Effector memory CD4-positive, alpha-beta T cell (primary cell): ENCODE data around the gene ELAVL2.

Experiments
- DNase-seq, 3 donors: peaks; one replicate each; pipeline ENCODE4 v3.0.0-alpha.2; 2020
- H3K27ac ChIP-seq: 2 replicates; pipeline ENCODE4 v1.7.0; 2013; ENCODE audit warnings: mild to moderate bottlenecking, low read length, moderate library complexity; ENCODE audit not compliant: insufficient read depth, poor library complexity, severe bottlenecking
- H3K27me3 ChIP-seq: replicated peaks from 2 replicates; pipeline ENCODE4 v1.7.0; 2013; ENCODE audit warnings: mild to moderate bottlenecking, low read length; ENCODE audit not compliant: insufficient read depth, control insufficient read depth, poor library complexity, severe bottlenecking
- H3K36me3 ChIP-seq: 2 replicates; pipeline ENCODE4 v1.7.0; 2013; ENCODE audit warnings: mild to moderate bottlenecking, low read length, moderate library complexity; ENCODE audit not compliant: control insufficient read depth, insufficient read depth
- H3K4me1 ChIP-seq: 2 replicates; pipeline ENCODE4 v1.7.0; 2013; ENCODE audit warnings: low read length, mild to moderate bottlenecking; ENCODE audit not compliant: control insufficient read depth, insufficient read depth, poor library complexity, severe bottlenecking
- H3K4me3 ChIP-seq: 2 replicates; pipeline ENCODE4 v1.7.0; 2013; ENCODE audit warnings: low read length, low read depth, mild to moderate bottlenecking; ENCODE audit not compliant: insufficient read depth, poor library complexity, severe bottlenecking
- H3K9me3 ChIP-seq: 2 replicates; pipeline ENCODE4 v1.7.0; 2013; ENCODE audit warnings: mild to moderate bottlenecking, low read length, moderate library complexity; ENCODE audit not compliant: control insufficient read depth

ELAVL2 gene

DNA sequence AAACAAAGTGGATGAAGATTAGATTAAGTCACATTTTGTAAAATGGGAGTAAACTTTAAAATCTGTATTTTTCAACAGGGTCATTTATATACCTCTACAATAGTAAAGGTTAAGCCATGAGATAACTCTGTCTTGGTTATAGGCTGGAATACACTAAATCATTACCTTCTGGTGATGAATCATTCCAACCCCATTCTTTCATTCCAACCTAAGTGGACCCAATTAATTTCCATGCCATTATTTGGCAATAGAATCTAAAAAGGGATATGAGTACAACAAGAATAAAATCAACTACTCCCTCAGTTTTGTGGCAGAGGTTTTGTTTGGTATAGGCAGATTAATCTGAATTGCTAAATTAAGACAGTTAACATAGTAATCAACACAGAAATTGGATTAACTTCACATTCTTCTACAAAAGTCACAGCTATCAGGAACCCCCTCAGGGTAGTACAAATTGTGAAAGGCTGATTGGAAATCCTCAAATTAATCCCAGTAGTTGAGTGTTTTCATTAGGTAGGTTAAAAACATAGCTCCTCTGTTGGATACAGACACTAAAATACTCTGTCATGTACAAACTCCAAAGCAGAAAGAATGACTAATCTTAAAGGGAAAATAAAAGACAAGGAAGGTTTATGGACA, 54.2 kb downstream of the ELAVL2 start:
- no peaks in the 10 kb centered on the region for H3K9me3 ChIP-seq
- no peak overlapping the region for H3K4me3 ChIP-seq
- no peaks in the 10 kb centered on the region for H3K4me1 ChIP-seq
- no peak overlapping the region for H3K27ac ChIP-seq
- H3K27me3 ChIP-seq: no peaks in the 10 kb centered on the region
- H3K36me3 ChIP-seq: no peaks in the 10 kb centered on the region
- no peak for DNase-seq

DNA sequence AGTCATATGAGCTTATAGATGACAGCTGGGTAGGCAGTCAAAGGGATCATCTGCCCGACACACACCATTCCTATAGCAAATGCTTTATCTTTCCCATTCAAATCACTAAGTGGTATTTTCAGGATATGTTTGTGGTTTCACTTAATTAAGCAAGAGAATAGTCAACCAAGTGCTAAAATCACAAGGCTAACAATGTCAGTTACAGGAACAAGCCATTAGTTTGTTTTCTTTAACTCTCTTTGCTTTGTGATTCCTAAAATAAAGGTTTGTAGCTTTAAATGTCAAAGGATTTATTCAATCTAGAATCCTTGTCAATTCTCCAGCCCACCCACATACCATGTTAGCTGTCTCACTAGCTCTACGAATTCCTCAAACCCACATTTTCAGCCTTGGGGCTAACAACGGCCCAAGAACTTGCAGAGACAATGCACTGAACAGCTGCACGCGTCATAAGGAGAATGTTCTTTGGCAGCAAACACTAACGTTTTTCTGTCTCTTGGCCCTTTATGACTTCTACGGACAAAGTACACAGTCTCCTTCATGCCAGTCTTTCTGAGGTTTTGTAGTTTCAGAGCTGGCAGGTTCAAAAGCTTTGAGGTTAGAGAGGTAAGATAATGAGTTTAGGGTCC, 56.6 kb downstream of the ELAVL2 start:
- no peaks in the 10 kb centered on the region for H3K9me3 ChIP-seq
- H3K4me1 ChIP-seq: no peaks in the 10 kb centered on the region
- H3K4me3 ChIP-seq: no peak overlapping the region
- H3K27me3 ChIP-seq: no peaks in the 10 kb centered on the region
- no peaks in the 10 kb centered on the region for H3K36me3 ChIP-seq
- no peak overlapping the region for H3K27ac ChIP-seq
- DNase-seq: no peak

DNA sequence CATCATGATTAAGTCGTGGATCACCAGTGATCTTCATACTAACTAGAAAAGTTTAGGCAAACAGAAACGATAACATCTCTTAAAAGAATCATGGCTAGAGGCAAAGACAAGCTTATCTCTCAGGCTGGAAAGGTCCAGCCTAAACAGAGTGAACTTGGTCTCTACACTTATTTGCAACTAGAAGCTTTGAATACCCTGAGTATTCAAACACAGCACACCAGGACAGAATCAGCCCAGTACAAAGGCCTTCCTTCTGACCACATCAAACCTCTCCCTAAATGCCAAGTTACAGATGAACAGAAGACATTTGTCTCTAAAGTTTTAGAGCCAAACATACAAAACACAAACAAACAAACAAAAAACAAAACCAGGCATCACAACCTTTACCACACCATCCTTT, 57.2 kb downstream of the ELAVL2 start:
- DNase-seq: no peak
- Histone ChIP-seq H3K36me3 (no peaks in the 10 kb centered on the region), H3K4me1 (no peaks in the 10 kb centered on the region), H3K4me3 (no peak overlapping the region), H3K27me3 (no peaks in the 10 kb centered on the region), H3K27ac (no peak overlapping the region), H3K9me3 (no peaks in the 10 kb centered on the region)

DNA sequence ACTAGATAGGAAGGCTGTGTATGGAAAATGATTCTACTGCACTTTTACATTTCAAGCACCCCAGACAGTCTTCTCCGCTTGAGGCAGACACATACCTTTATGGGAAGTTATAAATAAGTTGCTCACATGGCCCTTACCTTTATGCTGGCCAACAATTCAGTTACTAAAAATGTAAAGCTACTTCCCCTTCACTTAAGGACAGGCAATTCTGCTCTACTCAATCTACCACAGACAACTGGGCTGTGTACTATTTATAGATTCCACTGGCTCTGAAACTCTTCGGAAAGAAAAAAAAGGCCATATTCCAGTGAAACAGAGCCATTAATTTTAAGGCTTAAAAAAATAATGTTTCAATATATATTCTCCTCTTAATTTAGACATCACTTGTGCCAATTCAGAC, 59.4 kb downstream of the ELAVL2 start:
- no peak overlapping the region for H3K27ac ChIP-seq
- DNase-seq: no peak
- H3K4me1 ChIP-seq: no peaks in the 10 kb centered on the region
- H3K4me3 ChIP-seq: no peak overlapping the region
- no peaks in the 10 kb centered on the region for H3K36me3 ChIP-seq
- no peaks in the 10 kb centered on the region for H3K9me3 ChIP-seq
- no peaks in the 10 kb centered on the region for H3K27me3 ChIP-seq

DNA sequence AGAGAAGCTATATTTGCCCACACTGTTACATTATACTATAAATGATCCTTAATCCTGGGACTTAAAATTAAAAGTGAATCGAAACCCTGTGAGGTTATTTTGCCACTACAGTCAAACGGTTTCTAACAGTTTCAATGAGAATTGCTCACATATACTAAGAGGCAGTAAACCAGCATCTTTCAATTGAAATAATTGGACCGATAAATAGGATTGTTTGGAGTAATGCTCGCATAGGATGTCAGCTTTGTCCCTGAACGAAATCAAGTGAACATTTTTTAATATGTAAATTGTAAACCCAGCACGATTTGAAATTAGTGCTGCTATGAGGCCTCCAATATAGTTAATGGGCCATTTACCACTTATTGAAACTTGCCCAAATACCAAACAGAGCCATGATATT, 60.5 kb downstream of the ELAVL2 start:
- no peaks in the 10 kb centered on the region for H3K4me1 ChIP-seq
- no peak overlapping the region for H3K4me3 ChIP-seq
- no peaks in the 10 kb centered on the region for H3K36me3 ChIP-seq
- H3K27me3 ChIP-seq: no peaks in the 10 kb centered on the region
- no peak overlapping the region for H3K27ac ChIP-seq
- H3K9me3 ChIP-seq: no peaks in the 10 kb centered on the region
- DNase-seq: no peak

DNA sequence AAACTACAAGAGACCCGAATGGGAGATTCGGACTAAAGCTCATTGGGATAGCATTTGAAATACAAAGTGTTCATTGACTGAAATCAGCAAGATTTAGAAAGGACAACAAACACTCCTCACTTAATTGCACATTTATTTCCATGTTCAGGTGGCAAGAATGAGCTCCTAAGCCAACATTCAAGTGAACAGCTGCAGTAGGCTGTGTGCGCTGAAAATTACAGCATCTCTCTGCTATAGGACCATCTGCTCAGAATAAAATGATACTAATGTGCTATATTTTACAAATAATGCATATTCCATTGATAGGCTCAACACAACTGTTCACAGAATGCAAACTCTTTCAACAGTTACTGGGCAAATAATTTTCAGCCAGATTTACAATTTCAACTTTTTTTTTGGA, 61.8 kb downstream of the ELAVL2 start:
- H3K4me3 ChIP-seq: no peak overlapping the region
- no peak overlapping the region for H3K27ac ChIP-seq
- no peaks in the 10 kb centered on the region for H3K4me1 ChIP-seq
- H3K36me3 ChIP-seq: no peaks in the 10 kb centered on the region
- no peaks in the 10 kb centered on the region for H3K27me3 ChIP-seq
- DNase-seq: no peak
- no peaks in the 10 kb centered on the region for H3K9me3 ChIP-seq

DNA sequence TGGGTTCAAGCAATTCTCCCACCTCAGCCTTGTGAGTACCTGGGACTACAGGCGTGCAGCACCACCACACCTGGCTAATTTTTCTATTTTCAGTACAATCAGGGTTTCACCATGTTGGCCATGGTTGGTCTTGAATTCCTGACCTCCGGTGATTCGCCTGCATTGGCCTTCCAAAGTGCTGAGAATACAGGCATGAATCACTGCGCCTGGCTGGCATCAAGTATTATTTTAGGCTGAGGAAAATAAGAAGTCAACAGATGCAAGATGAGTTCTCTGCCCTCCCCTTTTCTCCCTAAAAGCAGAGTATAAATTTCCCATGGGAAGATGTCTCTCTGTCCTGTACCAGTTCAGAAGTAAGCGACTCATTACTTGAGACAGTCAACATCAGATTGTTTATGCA, 71.5 kb downstream of the ELAVL2 start:
- Histone ChIP-seq H3K36me3 (no peaks in the 10 kb centered on the region), H3K9me3 (no peaks in the 10 kb centered on the region), H3K27me3 (no peaks in the 10 kb centered on the region), H3K27ac (no peak overlapping the region), H3K4me3 (no peak overlapping the region), H3K4me1 (no peaks in the 10 kb centered on the region)
- DNase-seq: no peak

DNA sequence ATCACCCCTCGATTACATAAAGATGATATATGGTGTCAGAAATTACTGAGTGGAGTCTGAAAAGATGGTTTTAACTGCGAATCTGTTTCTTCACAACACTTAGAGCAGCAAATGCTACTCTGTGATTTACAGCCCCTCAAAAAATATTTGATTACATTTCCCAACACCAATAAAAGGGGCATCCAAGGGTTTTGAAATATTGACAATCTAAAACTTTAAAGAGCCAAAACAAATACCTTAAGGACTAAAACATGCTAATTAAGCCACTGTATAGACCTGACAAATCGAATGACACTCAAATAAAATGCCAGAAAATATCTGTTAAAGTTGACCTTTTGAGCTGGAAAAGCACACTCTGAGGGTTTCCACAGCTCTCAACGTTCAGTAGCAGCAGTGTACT, 73.2 kb downstream of the ELAVL2 start:
- H3K4me3 ChIP-seq: no peak overlapping the region
- no peaks in the 10 kb centered on the region for H3K4me1 ChIP-seq
- no peaks in the 10 kb centered on the region for H3K9me3 ChIP-seq
- H3K36me3 ChIP-seq: no peaks in the 10 kb centered on the region
- no peak overlapping the region for H3K27ac ChIP-seq
- no peak for DNase-seq
- no peaks in the 10 kb centered on the region for H3K27me3 ChIP-seq

DNA sequence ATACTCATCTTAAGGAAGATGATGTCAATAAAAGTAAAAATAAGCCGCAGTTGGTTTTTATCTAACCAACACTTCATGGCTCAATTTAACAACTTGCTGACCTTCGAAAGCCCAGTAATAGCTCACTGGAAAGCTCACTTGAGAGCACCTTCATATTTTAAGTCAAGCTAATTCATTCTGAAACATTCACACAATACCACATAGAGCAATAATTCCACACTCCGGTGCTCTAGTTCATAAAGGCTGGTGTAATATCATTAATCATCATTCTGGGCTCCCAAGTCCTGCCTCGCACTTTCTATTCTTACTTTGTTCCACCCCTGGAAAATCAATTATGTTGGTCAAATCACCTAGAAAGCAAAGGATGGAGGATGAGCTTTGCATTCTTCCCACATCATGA, 74.4 kb downstream of the ELAVL2 start:
- Histone ChIP-seq H3K4me1 (no peaks in the 10 kb centered on the region), H3K27me3 (no peaks in the 10 kb centered on the region), H3K4me3 (no peak overlapping the region), H3K36me3 (no peaks in the 10 kb centered on the region), H3K9me3 (no peaks in the 10 kb centered on the region), H3K27ac (no peak overlapping the region)
- no peak for DNase-seq

DNA sequence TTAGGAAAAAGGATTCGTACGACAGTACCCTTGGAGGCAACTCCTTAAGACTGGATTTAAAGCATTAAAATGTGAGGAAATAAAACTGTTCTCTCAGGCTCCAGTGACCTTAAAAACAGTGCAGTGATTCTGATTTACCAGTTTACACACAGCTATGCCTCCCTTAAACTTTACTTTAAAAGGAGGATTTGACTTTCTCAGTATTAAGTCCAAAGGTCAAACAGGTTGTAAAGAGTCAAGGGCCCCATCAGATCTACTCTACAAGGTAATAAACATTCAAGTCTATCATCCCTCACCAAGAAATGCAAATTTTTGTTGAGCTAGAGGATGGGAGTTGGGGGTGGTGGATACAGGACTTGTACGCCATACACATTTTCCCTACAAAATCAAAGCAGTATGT, 75.2 kb downstream of the ELAVL2 start:
- no peak overlapping the region for H3K4me3 ChIP-seq
- no peaks in the 10 kb centered on the region for H3K4me1 ChIP-seq
- no peaks in the 10 kb centered on the region for H3K36me3 ChIP-seq
- no peak overlapping the region for H3K27ac ChIP-seq
- no peaks in the 10 kb centered on the region for H3K27me3 ChIP-seq
- DNase-seq: no peak
- no peaks in the 10 kb centered on the region for H3K9me3 ChIP-seq
